HEK293 (cell line): ENCODE results near the gene LARGE1.

Experiments
- ZNF146 ChIP-seq: fragments of 450-650 bp; formaldehyde crosslinking; IDR thresholded peaks from 2 replicates; pipeline ENCODE4 v1.5.1; 2016; ENCODE audit warnings: missing biosample characterization, missing genetic modification characterization
- ZNF350 ChIP-seq: fragments of 450-650 bp; formaldehyde crosslinking; IDR thresholded peaks from 2 replicates; pipeline ENCODE4 v1.5.0; 2017; ENCODE audit warnings: missing biosample characterization, mild to moderate bottlenecking, missing genetic modification characterization

DNA sequence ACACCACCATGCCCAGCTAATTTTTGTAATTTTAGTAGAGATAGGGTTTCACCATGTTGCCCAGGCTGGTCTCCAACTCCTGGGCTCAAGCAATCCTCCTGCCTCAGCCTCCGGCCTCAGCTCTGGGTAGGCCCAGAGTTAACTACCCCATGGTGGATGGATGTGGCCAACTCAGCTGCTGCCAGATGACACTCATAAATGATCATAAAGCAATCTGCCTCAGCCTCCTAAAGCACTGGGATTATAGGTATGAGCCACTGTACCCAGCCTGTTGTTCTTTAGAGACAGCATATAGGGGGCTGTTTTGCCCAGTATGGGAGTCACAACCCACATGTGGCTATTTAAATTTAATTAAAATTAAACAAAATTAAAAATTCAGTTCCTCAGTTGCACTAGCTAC lies 54.3 kb downstream of the LARGE1 start:
- TF ChIP-seq ZNF350 (tag by site-specific recombination) (no peak), ZNF146 (no peak)
